Muscle of leg (tissue), 11 donors: ENCODE measurements around the gene SLCO1B1. TPM values are rescaled to one million over a fixed set of nuclear protein-coding genes. Genes with fewer than 3 reads are reported as not detected.
"Not testable (repeated sequence)": the region's sequence is repeated elsewhere in the genome, so short reads cannot be mapped to it uniquely, and the experiment has no call there.

Source experiments
- DNase-seq: peaks from one replicate; pipeline ENCODE4 v3.0.0; 2013
- H3K27ac ChIP-seq: one replicate; pipeline ENCODE4 v1.5.1; 2013; ENCODE audit warnings: mild to moderate bottlenecking, low read length, control low read depth
- H3K27me3 ChIP-seq: one replicate; pipeline ENCODE4 v1.6.1; 2013; ENCODE audit warnings: low read length; ENCODE audit not compliant: control insufficient read depth, insufficient read depth
- H3K36me3 ChIP-seq: one replicate; pipeline ENCODE4 v1.6.1; 2013; ENCODE audit warnings: low read length; ENCODE audit not compliant: control insufficient read depth, insufficient read depth
- H3K4me1 ChIP-seq: one replicate; pipeline ENCODE4 v1.6.1; 2013; ENCODE audit warnings: low read length; ENCODE audit not compliant: control insufficient read depth, insufficient read depth
- H3K4me3 ChIP-seq: one replicate; pipeline ENCODE4 v1.5.1; 2013; ENCODE audit warnings: low read length, control low read depth
- H3K9me3 ChIP-seq: replicated peaks from 2 replicates; pipeline ENCODE4 v1.6.1; 2013; ENCODE audit warnings: low read depth, low read length; ENCODE audit not compliant: control insufficient read depth
- WGBS: methylation state at CpG from one replicate; pipeline ENCODE4 v1.1.5; 2013; ENCODE audit warnings: missing lambda C conversion rate; ENCODE audit not compliant: insufficient coverage; 5-methylcytosine and 5-hydroxymethylcytosine counted together
- polyA plus RNA-seq, 8 donors: library from polyadenylated mRNA; unstranded; fragments of 120-200 nt; gene quantifications; one replicate each; pipeline versions ENCODE4 v1.2.1 to v1.2.3, GENCODE V29; 2013; ENCODE audit warnings: inconsistent platforms in 1 of 8, low replicate concordance in 1 of 8; ENCODE audit not compliant: insufficient read length in 8 of 8, insufficient read depth in 1 of 8
- total RNA-seq: library from RNA; stranded (reverse); fragments of 120-200 nt; gene quantifications from one replicate; pipeline ENCODE4 v1.2.4, GENCODE V29; 2013

The SLCO1B1 gene
- total and polyA plus RNA-seq, 9 donors: 0.04 to 0.19 TPM; not detected in 7

DNA sequence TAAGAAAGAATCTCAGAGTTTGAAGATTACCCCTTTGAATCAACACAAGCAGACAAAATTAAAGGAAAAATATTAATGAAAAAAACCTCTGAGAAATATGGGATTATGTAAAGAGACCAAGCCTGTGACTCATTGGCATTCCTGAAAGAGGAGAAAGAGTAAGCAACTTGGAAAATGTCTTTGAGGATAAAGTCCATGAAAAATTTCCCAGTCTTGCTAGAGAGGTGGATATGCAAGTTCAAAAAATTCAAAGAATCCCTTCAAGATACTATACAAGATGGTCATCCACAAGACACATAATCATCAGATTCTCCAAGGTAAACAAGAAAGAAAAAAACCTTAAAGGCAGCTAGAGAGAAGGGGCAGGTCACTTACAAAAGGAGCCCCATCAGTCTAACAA lies 13.3 kb downstream of the SLCO1B1 start:
- Histone ChIP-seq H3K4me3 (no peak overlapping the region), H3K9me3 (no peaks in the 10 kb centered on the region), H3K4me1 (no peaks in the 10 kb centered on the region), H3K36me3 (no peaks in the 10 kb centered on the region), H3K27ac (no peak overlapping the region), H3K27me3 (no peaks in the 10 kb centered on the region)
- DNase-seq: no peak

GRCh38 chr12:21149861-21150260 lies 18.9 kb downstream of the SLCO1B1 start:
- not testable (repeated sequence) for H3K36me3 ChIP-seq, DNase-seq, H3K4me3 ChIP-seq, H3K9me3 ChIP-seq, H3K4me1 ChIP-seq, H3K27ac ChIP-seq, H3K27me3 ChIP-seq
- no CpG with 5 or more reads among the region's 5 CpGs for WGBS

DNA sequence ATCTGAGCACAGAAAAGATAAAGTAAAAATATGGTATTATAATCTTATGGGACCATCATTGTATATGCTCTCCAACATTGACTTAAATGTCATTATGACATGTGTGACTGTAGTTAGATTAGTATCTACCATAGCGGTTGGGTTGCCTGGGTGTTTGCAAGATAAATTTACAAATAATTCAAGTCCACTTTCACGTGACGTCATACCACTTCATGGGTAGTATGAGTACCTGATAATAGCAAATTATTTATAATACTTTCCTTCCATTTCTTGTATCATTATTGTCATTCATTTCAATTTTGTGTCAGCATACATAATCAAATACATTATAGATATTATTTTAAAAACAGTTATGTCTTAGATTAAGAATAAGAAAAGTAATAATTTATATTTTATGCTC lies 20.2 kb downstream of the SLCO1B1 start:
- WGBS: no CpG with 5 or more reads among the region's 3 CpGs
- H3K4me1 ChIP-seq: no peaks in the 10 kb centered on the region
- H3K27ac ChIP-seq: no peak overlapping the region
- no peak overlapping the region for H3K4me3 ChIP-seq
- H3K36me3 ChIP-seq: no peaks in the 10 kb centered on the region
- H3K9me3 ChIP-seq: no peaks in the 10 kb centered on the region
- DNase-seq: no peak
- H3K27me3 ChIP-seq: no peaks in the 10 kb centered on the region

GRCh38 chr12:21155522-21156351 lies 24.7 kb downstream of the SLCO1B1 start:
- WGBS: no CpG with 5 or more reads among the region's 3 CpGs
- H3K27ac ChIP-seq: no peak overlapping the region
- no peaks in the 10 kb centered on the region for H3K27me3 ChIP-seq
- no peaks in the 10 kb centered on the region for H3K4me1 ChIP-seq
- H3K9me3 ChIP-seq: no peaks in the 10 kb centered on the region
- no peaks in the 10 kb centered on the region for H3K36me3 ChIP-seq
- H3K4me3 ChIP-seq: no peak overlapping the region
- no peak for DNase-seq

GRCh38 chr12:21165048-21165447 lies 34.1 kb downstream of the SLCO1B1 start:
- no peak for DNase-seq
- WGBS: 80% methylated on average over 1 of the region's 4 CpGs
- H3K27me3 ChIP-seq: no peaks in the 10 kb centered on the region
- no peak overlapping the region for H3K4me3 ChIP-seq
- no peak overlapping the region for H3K27ac ChIP-seq
- H3K36me3 ChIP-seq: no peaks in the 10 kb centered on the region
- no peaks in the 10 kb centered on the region for H3K9me3 ChIP-seq
- no peaks in the 10 kb centered on the region for H3K4me1 ChIP-seq

DNA sequence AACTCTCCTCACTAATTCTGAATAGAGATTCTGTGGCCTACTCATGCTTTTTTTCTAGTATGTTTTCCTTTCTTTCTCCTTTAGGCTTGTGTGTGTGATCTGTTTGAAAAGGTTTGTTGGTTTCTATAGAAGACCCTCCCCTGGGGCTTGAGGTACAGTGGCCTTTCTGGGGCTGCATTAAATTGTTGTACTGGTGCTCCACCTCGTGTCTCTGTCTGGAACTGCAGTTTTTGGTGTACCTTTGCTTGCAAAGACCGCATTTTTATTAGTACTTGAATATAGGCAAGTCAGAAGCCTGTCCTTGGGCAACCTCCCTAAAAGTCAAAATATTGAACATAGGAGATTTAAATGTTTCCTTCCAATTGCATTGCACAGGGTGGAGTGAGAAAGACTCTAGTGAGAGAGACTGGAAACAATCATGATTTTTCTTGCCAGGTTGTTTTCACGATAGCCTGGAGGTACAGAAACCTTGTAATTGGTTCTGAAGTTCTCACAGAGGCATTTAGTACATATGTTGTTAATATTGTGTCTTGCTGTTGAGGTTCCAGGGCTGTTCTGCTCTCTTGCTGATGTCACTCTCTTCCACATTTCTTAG lies 39.0 kb downstream of the SLCO1B1 start:
- Histone ChIP-seq H3K4me1 (no peaks in the 10 kb centered on the region), H3K4me3 (no peak overlapping the region), H3K9me3 (no peaks in the 10 kb centered on the region), H3K27ac (no peak overlapping the region), H3K36me3 (no peaks in the 10 kb centered on the region), H3K27me3 (no peaks in the 10 kb centered on the region)
- peak; percentile 12 for DNase-seq
- WGBS: no CpG with 5 or more reads among the region's 3 CpGs

DNA sequence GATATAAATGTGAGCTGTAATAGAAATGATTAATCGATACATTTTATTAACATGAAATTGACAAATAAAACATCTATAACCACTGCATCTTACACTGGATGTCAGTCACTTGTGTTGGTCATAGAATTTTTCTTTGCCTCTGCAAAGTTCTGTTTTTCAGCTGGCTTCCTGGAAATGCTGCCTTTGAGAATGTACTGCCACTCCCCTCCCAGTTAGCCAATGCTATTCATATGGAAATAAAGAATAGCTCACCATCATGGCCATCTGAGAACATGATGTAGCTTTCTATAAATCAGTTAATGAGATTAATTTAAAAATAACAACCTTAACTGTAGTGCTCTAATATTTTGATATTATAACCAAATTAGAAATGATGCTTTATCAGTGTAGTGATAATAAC lies 41.1 kb downstream of the SLCO1B1 start:
- H3K4me1 ChIP-seq: no peaks in the 10 kb centered on the region
- no CpG with 5 or more reads among the region's 1 CpG for WGBS

GRCh38 chr12:21183721-21184275 lies 52.8 kb downstream of the SLCO1B1 start:
- no CpG with 5 or more reads among the region's 3 CpGs for WGBS

More for the DNA sequence above, 41.1 kb downstream of the SLCO1B1 start:
- H3K9me3 ChIP-seq: no peaks in the 10 kb centered on the region
- no peaks in the 10 kb centered on the region for H3K27me3 ChIP-seq
- no peak overlapping the region for H3K27ac ChIP-seq
- H3K36me3 ChIP-seq: no peaks in the 10 kb centered on the region
- no peak for DNase-seq
- H3K4me3 ChIP-seq: no peak overlapping the region

GRCh38 chr12:21190016-21190415 lies 59.0 kb downstream of the SLCO1B1 start:
- Histone ChIP-seq H3K4me3 (no peak overlapping the region), H3K36me3 (no peaks in the 10 kb centered on the region), H3K27me3 (no peaks in the 10 kb centered on the region), H3K4me1 (no peaks in the 10 kb centered on the region), H3K9me3 (no peaks in the 10 kb centered on the region), H3K27ac (no peak overlapping the region)
- DNase-seq: no peak
- WGBS: 50% methylated on average over 1 of the region's 3 CpGs

More at GRCh38 chr12:21183721-21184275, 52.8 kb downstream of the SLCO1B1 start:
- Histone ChIP-seq H3K36me3 (no peaks in the 10 kb centered on the region), H3K9me3 (no peaks in the 10 kb centered on the region), H3K27me3 (no peaks in the 10 kb centered on the region), H3K4me1 (no peaks in the 10 kb centered on the region), H3K27ac (no peak overlapping the region), H3K4me3 (no peak overlapping the region)
- no peak for DNase-seq

- not testable (repeated sequence) for H3K9me3 ChIP-seq, H3K36me3 ChIP-seq
- WGBS: 89% methylated on average over 3 of the region's 19 CpGs
These were observed 83.4 kb downstream of the SLCO1B1 start for GRCh38 chr12:21214433-21214832.

More at GRCh38 chr12:21214433-21214832, 83.4 kb downstream of the SLCO1B1 start:
- not testable (repeated sequence) for H3K27me3 ChIP-seq, H3K27ac ChIP-seq, H3K4me3 ChIP-seq, H3K4me1 ChIP-seq, DNase-seq
